Muscle of leg (tissue), 11 donors: ENCODE results near the gene SCYGR1. TPM values are rescaled to one million over a fixed set of nuclear protein-coding genes. Genes with fewer than 3 reads are reported as not detected.

ENCODE experiments used
- DNase-seq: peaks from one replicate; pipeline ENCODE4 v3.0.0; 2013
- H3K27ac ChIP-seq: one replicate; pipeline ENCODE4 v1.5.1; 2013; ENCODE audit warnings: mild to moderate bottlenecking, low read length, control low read depth
- H3K27me3 ChIP-seq: one replicate; pipeline ENCODE4 v1.6.1; 2013; ENCODE audit warnings: low read length; ENCODE audit not compliant: control insufficient read depth, insufficient read depth
- H3K36me3 ChIP-seq: one replicate; pipeline ENCODE4 v1.6.1; 2013; ENCODE audit warnings: low read length; ENCODE audit not compliant: control insufficient read depth, insufficient read depth
- H3K4me1 ChIP-seq: one replicate; pipeline ENCODE4 v1.6.1; 2013; ENCODE audit warnings: low read length; ENCODE audit not compliant: control insufficient read depth, insufficient read depth
- H3K4me3 ChIP-seq: one replicate; pipeline ENCODE4 v1.5.1; 2013; ENCODE audit warnings: low read length, control low read depth
- H3K9me3 ChIP-seq: replicated peaks from 2 replicates; pipeline ENCODE4 v1.6.1; 2013; ENCODE audit warnings: low read depth, low read length; ENCODE audit not compliant: control insufficient read depth
- WGBS: methylation state at CpG from one replicate; pipeline ENCODE4 v1.1.5; 2013; ENCODE audit warnings: missing lambda C conversion rate; ENCODE audit not compliant: insufficient coverage; 5-methylcytosine and 5-hydroxymethylcytosine counted together
- polyA plus RNA-seq, 8 donors: library from polyadenylated mRNA; unstranded; fragments of 120-200 nt; gene quantifications; one replicate each; pipeline versions ENCODE4 v1.2.1 to v1.2.3, GENCODE V29; 2013; ENCODE audit warnings: inconsistent platforms in 1 of 8, low replicate concordance in 1 of 8; ENCODE audit not compliant: insufficient read length in 8 of 8, insufficient read depth in 1 of 8
- total RNA-seq: library from RNA; stranded (reverse); fragments of 120-200 nt; gene quantifications from one replicate; pipeline ENCODE4 v1.2.4, GENCODE V29; 2013

Gene SCYGR1
- total and polyA plus RNA-seq, 9 donors = not detected

DNA sequence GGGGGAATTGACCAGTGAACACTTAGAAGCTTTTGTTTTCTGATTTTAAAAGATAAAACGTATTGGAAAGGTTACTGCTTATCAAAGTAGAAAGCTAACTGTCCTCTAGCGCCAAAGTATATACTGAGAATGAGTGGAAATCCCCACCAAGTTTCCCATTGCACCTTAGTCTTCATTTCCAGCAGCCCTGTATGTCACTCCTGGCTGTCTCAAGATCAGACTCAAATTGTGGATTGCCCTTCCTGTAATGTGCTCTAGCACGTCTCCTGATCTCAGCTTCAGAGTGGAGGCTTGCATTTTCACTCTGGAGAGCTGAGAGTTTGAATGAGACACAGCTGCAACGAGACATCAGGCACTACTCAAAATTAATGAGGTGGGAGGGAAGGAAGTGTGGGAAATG lies 36.1 kb downstream of the SCYGR1 start:
- H3K4me3 ChIP-seq = no peak overlapping the region
- WGBS = 82% methylated on average over 3 of the region's 4 CpGs
- H3K36me3 ChIP-seq = peaks cover 16% of the 10 kb centered on the region
- H3K27ac ChIP-seq = no peak overlapping the region
- DNase-seq = no peak
- no peaks in the 10 kb centered on the region for H3K27me3 ChIP-seq
- no peaks in the 10 kb centered on the region for H3K9me3 ChIP-seq
- H3K4me1 ChIP-seq = no peaks in the 10 kb centered on the region

DNA sequence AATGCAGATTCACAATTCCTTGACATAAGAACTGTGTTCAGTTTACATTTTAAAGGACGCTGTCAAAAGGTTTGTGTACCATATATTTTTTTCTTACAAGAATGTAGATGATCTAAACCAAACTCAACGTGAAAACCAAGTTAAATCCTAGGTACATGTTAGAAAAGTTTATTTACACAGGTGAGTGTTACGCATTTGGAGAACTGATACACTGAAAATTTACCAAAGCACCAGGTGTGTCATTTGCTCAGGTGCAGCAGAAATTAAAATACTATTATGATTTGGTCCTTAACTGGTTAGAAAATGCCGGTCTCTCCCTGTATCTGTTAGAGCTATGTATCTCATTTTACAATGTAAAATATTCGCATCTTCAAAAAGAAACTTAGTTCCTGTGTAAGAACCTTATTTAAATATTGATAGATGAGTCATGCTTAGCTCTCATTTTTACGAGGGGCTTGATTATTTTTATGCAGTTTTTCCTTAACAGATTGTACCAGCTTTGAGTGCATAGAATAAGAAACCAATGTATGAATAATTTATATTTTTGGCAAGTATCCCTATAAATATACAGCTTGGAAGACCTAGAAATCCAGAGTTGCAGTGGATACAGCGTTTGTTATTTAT lies 37.6 kb downstream of the SCYGR1 start:
- peaks cover 9% of the 10 kb centered on the region for H3K36me3 ChIP-seq
- DNase-seq = no peak
- H3K27me3 ChIP-seq = no peaks in the 10 kb centered on the region
- no peak overlapping the region for H3K27ac ChIP-seq
- H3K4me1 ChIP-seq = no peaks in the 10 kb centered on the region
- H3K9me3 ChIP-seq = no peaks in the 10 kb centered on the region
- no CpG with 5 or more reads among the region's 7 CpGs for WGBS
- H3K4me3 ChIP-seq = no peak overlapping the region

DNA sequence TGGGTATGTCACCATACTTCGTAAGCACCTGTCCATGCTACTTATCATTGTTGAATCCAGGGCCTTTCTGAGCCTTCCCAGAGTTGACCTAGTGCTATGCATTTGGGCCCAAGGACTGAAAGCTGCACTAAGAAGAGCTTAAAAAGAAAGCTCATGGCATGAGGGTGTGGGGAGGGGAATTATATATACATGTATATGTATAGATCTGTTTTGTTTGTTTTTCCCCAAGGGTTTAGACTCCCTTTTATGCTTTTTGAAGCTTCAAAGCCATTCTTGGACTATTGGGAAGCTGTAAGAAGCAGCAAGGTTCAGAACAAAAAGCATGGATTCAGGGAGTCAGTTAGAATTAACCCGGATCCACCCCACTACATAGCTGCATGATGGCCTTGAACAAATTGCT lies 39.4 kb downstream of the SCYGR1 start:
- H3K36me3 ChIP-seq = peaks cover 9% of the 10 kb centered on the region
- no peak overlapping the region for H3K27ac ChIP-seq
- H3K4me1 ChIP-seq = no peaks in the 10 kb centered on the region
- 100% methylated on average over 1 of the region's 2 CpGs for WGBS
- H3K4me3 ChIP-seq = no peak overlapping the region
- H3K27me3 ChIP-seq = no peaks in the 10 kb centered on the region
- DNase-seq = no peak
- no peaks in the 10 kb centered on the region for H3K9me3 ChIP-seq

DNA sequence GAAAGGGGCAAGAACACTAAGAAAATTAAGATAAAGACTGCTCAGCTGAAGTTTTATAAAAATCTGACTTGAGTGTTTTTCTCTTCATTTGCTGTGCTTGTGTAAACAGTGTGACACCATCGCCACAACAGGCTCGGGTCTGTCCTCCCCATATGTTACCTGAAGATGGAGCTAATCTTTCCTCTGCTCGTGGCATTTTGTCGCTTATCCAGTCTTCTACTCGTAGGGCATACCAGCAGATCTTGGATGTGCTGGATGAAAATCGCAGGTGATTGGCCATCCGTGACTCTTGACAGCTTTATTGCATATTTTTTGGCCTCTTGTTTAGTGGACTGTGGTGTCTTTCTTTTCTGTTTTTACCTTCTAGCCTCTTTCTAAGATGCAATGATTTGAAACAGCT lies 40.6 kb downstream of the SCYGR1 start:
- WGBS = 80% methylated on average over 1 of the region's 7 CpGs
- H3K9me3 ChIP-seq = no peaks in the 10 kb centered on the region
- H3K27ac ChIP-seq = no peak overlapping the region
- no peak overlapping the region for H3K4me3 ChIP-seq
- DNase-seq = no peak
- H3K27me3 ChIP-seq = no peaks in the 10 kb centered on the region
- H3K4me1 ChIP-seq = no peaks in the 10 kb centered on the region
- H3K36me3 ChIP-seq = peaks cover 6% of the 10 kb centered on the region

DNA sequence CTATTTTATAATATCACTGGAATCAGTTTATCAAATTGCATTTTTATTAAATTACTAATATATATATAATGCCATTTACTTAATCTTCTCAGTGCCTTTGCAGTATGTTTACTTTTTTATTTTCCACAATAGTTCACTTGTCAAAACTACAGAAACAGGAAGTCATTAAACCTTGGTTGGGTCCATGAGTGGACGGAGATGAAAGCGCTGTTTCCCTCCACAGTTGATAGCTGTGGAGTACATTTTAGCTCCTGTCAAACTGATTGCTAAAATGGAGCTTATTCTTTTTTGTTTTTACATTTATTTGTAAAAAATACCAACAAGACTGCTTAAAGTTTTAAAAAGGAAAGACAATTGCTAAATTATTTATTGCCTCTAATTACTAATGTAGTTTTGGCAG lies 43.5 kb downstream of the SCYGR1 start:
- Histone ChIP-seq H3K27me3 (no peaks in the 10 kb centered on the region), H3K27ac (no peak overlapping the region), H3K4me1 (no peaks in the 10 kb centered on the region), H3K4me3 (no peak overlapping the region), H3K36me3 (peaks cover 12% of the 10 kb centered on the region), H3K9me3 (no peaks in the 10 kb centered on the region)
- DNase-seq = no peak
- no CpG with 5 or more reads among the region's 2 CpGs for WGBS

DNA sequence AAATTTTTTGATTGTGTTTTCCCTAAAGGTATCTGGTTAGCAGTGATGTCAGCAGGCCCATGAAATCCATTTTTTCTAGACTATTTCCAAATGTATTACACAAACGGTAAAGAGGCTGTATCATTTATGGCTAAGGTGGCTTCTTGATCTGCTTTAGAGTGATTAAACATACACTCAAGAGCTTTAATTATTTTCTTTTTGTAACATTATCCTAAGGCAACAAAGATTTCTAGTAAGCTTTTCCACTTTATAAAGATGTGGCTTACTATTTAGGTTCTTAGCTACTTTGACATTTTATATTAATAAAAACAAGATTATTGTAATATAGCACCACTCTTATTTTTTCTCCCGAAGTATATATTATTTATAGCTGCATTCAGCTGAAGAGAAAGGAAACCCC lies 46.2 kb downstream of the SCYGR1 start:
- H3K4me3 ChIP-seq = no peak overlapping the region
- H3K4me1 ChIP-seq = no peaks in the 10 kb centered on the region
- no peaks in the 10 kb centered on the region for H3K27me3 ChIP-seq
- no CpG with 5 or more reads among the region's 2 CpGs for whole genome bisulfite sequencing
- peaks cover 13% of the 10 kb centered on the region for H3K36me3 ChIP-seq
- DNase-seq = no peak
- H3K27ac ChIP-seq = no peak overlapping the region
- no peaks in the 10 kb centered on the region for H3K9me3 ChIP-seq

DNA sequence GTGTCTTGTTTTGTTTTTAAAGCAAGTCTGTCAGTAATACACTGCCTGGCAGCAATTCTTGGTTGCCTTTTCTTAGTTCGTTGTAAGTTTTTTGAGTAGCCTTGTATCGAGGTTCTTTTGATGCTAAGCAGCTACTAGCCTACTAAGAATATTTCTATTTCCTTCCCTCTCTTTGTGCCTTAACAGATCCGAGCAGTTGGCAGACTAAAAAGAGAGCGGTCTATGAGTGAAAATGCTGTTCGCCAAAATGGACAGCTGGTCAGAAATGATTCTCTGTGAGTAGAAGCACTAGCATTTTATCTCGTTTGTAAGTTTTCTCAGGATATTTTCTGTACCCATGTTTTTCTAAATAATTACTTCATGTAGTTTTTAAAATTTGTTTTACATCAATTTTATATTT lies 47.6 kb downstream of the SCYGR1 start:
- Histone ChIP-seq H3K4me1 (no peaks in the 10 kb centered on the region), H3K27me3 (no peaks in the 10 kb centered on the region), H3K36me3 (peaks cover 21% of the 10 kb centered on the region), H3K4me3 (no peak overlapping the region), H3K9me3 (no peaks in the 10 kb centered on the region), H3K27ac (no peak overlapping the region)
- no peak for DNase-seq
- no CpG with 5 or more reads among the region's 6 CpGs for WGBS

DNA sequence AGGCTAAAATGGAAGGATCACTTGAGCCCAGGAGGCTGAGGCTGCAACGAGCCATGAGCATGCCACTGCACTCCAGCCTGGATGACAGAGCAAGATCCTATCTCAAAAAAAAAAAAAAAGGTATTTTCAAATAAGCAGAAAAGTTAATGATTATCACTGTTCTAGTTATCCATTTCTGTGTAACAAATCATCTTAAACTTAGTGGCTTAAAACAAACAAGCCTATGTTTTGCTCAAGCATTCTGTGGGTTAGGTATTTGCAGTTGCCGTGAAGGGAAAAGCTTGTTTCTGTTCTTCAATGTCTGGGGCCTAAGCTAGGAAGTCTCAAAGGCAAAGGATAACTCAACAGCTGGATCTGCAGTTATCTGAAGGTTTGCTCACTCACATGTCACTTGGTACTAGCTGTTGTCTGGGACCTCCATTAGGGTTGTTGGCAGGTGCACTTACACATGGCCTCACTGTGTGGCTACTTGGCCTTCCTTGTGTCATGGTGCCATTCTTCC lies 48.6 kb downstream of the SCYGR1 start:
- no peak for DNase-seq
- 100% methylated on average over 1 of the region's 2 CpGs for WGBS
- Histone ChIP-seq H3K27ac (no peak overlapping the region), H3K4me1 (no peaks in the 10 kb centered on the region), H3K9me3 (no peaks in the 10 kb centered on the region), H3K27me3 (no peaks in the 10 kb centered on the region), H3K36me3 (peaks cover 29% of the 10 kb centered on the region), H3K4me3 (no peak overlapping the region)

Other genes starting within 250 kb of the SCYGR1 start
- 0.13 TPM for gene COL4A4, start 223.7 kb downstream of the SCYGR1 start, total RNA-seq
- under 1 TPM; 0.03 to 0.31 (median 0.06) TPM for gene COL4A4, start 223.7 kb downstream of the SCYGR1 start, polyA plus RNA-seq
- gene COL4A3, start 223.3 kb downstream of the SCYGR1 start, total RNA-seq = under 0.01 TPM
- under 1 TPM in 3 of 8 donors, not detected in 5; 0.06 to 0.18 (median 0.10) TPM for gene COL4A3, start 223.3 kb downstream of the SCYGR1 start, polyA plus RNA-seq
- 65.0 TPM for gene MFF, start 62.7 kb downstream of the SCYGR1 start, total RNA-seq
- gene MFF, start 62.7 kb downstream of the SCYGR1 start, polyA plus RNA-seq = 10 to 100 TPM; 56.3 to 71.5 (median 66.8) TPM
- gene TM4SF20, start 8.6 kb downstream of the SCYGR1 start, total RNA-seq = not detected
- 1 to 10 TPM in 1 of 8 donors, under 1 TPM in 2, not detected in 5; 0.07 to 1.6 (median 0.40) TPM for gene TM4SF20, start 8.6 kb downstream of the SCYGR1 start, polyA plus RNA-seq
- gene AGFG1, start 84.2 kb upstream of the SCYGR1 start, total RNA-seq = 32.7 TPM
- gene AGFG1, start 84.2 kb upstream of the SCYGR1 start, polyA plus RNA-seq = 10 to 100 TPM; 41.4 to 51.9 (median 47.6) TPM
- gene SCYGR2, start 210.9 kb upstream of the SCYGR1 start, total RNA-seq = not detected
- gene SCYGR2, start 210.9 kb upstream of the SCYGR1 start, polyA plus RNA-seq = not detected
- not detected for gene SCYGR3, start 226.9 kb upstream of the SCYGR1 start, total RNA-seq
- not detected for gene SCYGR3, start 226.9 kb upstream of the SCYGR1 start, polyA plus RNA-seq
- not detected for gene SCYGR4, start 229.5 kb upstream of the SCYGR1 start, total RNA-seq
- not detected for gene SCYGR4, start 229.5 kb upstream of the SCYGR1 start, polyA plus RNA-seq